Uterus (tissue), 4 donors: ENCODE results near the gene BCCIP. TPM values are rescaled to one million over a fixed set of nuclear protein-coding genes. Genes with fewer than 3 reads are reported as not detected.

Source experiments
- DNase-seq, 2 donors: peaks; one replicate each; pipeline ENCODE4 v3.0.0-alpha.2; 2019 to 2020
- H3K27ac ChIP-seq, 2 donors: fragments of 200-600 bp; sonication (generic); 1 replicate in 1 of 2; 2 replicates in 1 of 2; pipeline ENCODE4 v1.5.1; 2016 to 2018
- H3K27me3 ChIP-seq, 2 donors: fragments of 200-600 bp; sonication (generic); one replicate each; pipeline ENCODE4 v1.5.1; 2018 to 2019; ENCODE audit warnings: control low read depth in 1 of 2
- H3K36me3 ChIP-seq, 2 donors: fragments of 200-600 bp; sonication (generic); one replicate each; pipeline ENCODE4 v1.5.1; 2019; ENCODE audit warnings: control low read depth in 1 of 2
- H3K4me1 ChIP-seq, 2 donors: fragments of 200-600 bp; sonication (generic); one replicate each; pipeline ENCODE4 v1.5.1; 2018 to 2019; ENCODE audit warnings: control low read depth in 1 of 2
- H3K4me3 ChIP-seq, 2 donors: fragments of 200-600 bp; sonication (generic); 1 replicate in 1 of 2; 2 replicates in 1 of 2; pipeline ENCODE4 v1.5.1; 2018 to 2019; ENCODE audit warnings: mild to moderate bottlenecking in 1 of 2
- H3K9me3 ChIP-seq, 2 donors: fragments of 200-600 bp; sonication (generic); one replicate each; pipeline ENCODE4 v1.5.1; 2019; ENCODE audit warnings: control low read depth in 1 of 2
- CTCF ChIP-seq, 4 experiments: fragments of 200-600 bp in 2 of 4; fragments of 450-650 bp in 2 of 4; sonication (generic) in 2 of 4; IDR thresholded peaks; one replicate each; pipeline ENCODE4 v1.5.1; 2016 to 2019; ENCODE audit warnings: antibody characterized with exemption in 4 of 4, mild to moderate bottlenecking in 2 of 4, moderate library complexity in 1 of 4
- POLR2A ChIP-seq, 2 donors: fragments of 450-650 bp; IDR thresholded peaks; one replicate each; pipeline ENCODE4 v1.6.1; 2016; ENCODE audit warnings: antibody characterized with exemption in 2 of 2, mild to moderate bottlenecking in 1 of 2, moderate library complexity in 1 of 2
- intact Hi-C: fragments of 100-400 bp; cut with DNase I; formaldehyde crosslinking; loops from one replicate; pipeline ENCODE4 v1.15.1; 2023; ENCODE audit warnings: low total_unique reads
- total RNA-seq, 4 donors: library from RNA; depleted of rRNA in 3 of 4; stranded (reverse); fragments of >200 nt in 3 of 4; gene quantifications; one replicate each; pipeline versions ENCODE4 v1.1.0 to v1.2.4, GENCODE V29; 2014 to 2023
- donor health status: DM: yes; HTN: yes; CAD: no.

Gene BCCIP
- 10 to 100 TPM; 10.8 to 59.0 (median 28.8) TPM for total RNA-seq

DNA sequence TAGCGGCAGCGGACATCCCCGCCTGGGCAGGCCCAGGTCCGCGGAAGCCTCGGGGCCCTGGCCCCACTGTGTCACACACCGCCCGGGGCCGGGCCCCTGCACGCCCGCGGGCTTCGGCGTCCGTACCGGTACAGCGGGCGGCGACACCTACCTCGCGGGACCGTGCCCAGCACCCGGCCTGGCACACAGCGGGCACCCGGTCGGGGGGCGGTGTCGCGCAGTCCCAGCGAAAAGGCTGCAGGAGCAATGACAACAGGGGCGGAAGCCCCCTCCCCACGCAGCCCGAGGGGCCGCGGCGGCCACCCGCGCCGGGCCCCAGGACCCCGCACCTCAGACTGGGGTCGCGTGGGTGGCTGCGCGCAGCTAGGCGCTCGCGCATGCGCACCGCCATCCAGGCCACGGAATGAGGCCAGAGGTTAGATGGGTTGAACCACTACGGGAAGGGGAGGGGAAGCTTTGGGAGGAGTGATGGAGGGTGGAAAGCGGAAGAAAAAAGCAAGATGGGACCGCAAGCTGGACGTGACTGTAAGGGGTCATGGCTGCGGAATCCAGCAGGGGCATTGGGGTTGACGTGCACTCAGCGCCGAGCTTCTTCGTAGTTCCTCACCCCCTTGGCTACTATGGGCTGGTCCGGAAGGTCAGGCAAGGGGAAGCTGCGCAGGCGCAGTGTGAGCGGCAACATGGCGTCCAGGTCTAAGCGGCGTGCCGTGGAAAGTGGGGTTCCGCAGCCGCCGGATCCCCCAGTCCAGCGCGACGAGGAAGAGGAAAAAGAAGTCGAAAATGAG lies at the start of gene BCCIP, which contains the start of gene UROS:
Gene BCCIP, plus strand, starts transcription at position 669 of the 785 bp plus-strand sequence. Its CDS starts 12 bp downstream, at position 681.
Gene UROS, minus strand, starts transcription at position 381 of the 785 bp plus-strand sequence. CDS start 6,759 bp downstream, outside the sequence.
- intact Hi-C loops, result no loop called here
- peak; percentile 15 to 65 for TF ChIP-seq POLR2A (IDR thresholded peaks at IDR 0.05)
- peak in 1 of 4 experiments; percentile 36 for TF ChIP-seq CTCF (IDR thresholded peaks at IDR 0.05)
- H3K4me1 ChIP-seq, result peaks cover 0 to 16% of the 10 kb centered on the region in 2 donors
- no peaks in the 10 kb centered on the region for H3K9me3 ChIP-seq
- no peaks in the 10 kb centered on the region for H3K27me3 ChIP-seq
- H3K36me3 ChIP-seq, result no peaks in the 10 kb centered on the region
- peak within 1 kb of the TSS; percentile 77 to 84 for H3K4me3 ChIP-seq
- H3K27ac ChIP-seq, result peak within 1 kb of the TSS; percentile 80 to 88
- peak; percentile 86 to 91 for DNase-seq

GRCh38 chr10:125773687-125774543 lies 49.4 kb upstream of the BCCIP start:
- intact Hi-C loops, result no loop called here
- Histone ChIP-seq H3K27me3 (no peaks in the 10 kb centered on the region), H3K36me3 (no peaks in the 10 kb centered on the region), H3K4me1 (no peaks in the 10 kb centered on the region), H3K4me3 (peak overlapping the region in 1 of 2 donors; percentile 9), H3K9me3 (no peaks in the 10 kb centered on the region), H3K27ac (no peak overlapping the region)
- no peak for DNase-seq
- no peak for TF ChIP-seq CTCF (IDR thresholded peaks at IDR 0.05)

GRCh38 chr10:125774581-125775191 lies 48.7 kb upstream of the BCCIP start:
- H3K4me1 ChIP-seq, result no peaks in the 10 kb centered on the region
- H3K36me3 ChIP-seq, result no peaks in the 10 kb centered on the region
- H3K27ac ChIP-seq, result no peak overlapping the region
- H3K27me3 ChIP-seq, result no peaks in the 10 kb centered on the region
- no peak for DNase-seq
- H3K9me3 ChIP-seq, result no peaks in the 10 kb centered on the region
- TF ChIP-seq POLR2A (IDR thresholded peaks at IDR 0.05), result no peak
- TF ChIP-seq CTCF (IDR thresholded peaks at IDR 0.05), result no peak
- intact Hi-C loops, result no loop called here
- H3K4me3 ChIP-seq, result no peak overlapping the region

DNA sequence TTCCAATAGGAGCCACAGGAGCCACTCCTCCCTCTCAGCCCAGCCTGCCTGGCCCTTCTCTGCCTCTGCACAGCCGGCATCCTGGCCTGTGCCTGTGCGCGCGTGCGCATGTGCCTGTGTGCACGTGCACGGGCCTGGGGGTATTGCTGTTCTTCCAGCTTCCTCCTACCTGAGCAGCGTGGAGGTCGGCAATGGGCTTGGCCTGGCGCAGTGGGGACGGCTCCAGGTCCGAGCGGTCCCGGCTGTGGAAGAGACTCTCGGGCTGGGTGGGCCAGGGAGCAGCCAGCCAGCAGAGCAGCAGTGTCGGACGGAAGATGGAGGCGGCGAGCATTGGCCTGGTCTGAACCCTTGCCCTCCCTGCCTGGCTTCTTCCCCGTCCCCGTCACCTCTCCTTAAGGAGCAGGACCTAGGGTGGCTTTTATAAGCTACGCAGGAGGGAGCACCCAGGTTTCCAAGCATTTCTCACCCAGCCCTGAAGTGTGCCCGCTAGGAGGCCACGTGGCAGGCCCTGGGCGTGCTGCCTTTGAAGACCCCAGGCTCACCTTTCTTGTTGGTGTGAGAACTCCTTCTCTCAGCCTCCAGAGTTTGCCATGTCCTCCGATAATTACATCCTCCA lies 47.7 kb upstream of the BCCIP start, which contains the start of gene MMP21:
Gene MMP21, minus strand, starts transcription at position 331 of the 616 bp plus-strand sequence. Its CDS starts 0 bp downstream, at position 331.
- TF ChIP-seq POLR2A (IDR thresholded peaks at IDR 0.05), result no peak
- TF ChIP-seq CTCF (IDR thresholded peaks at IDR 0.05), result no peak
- Histone ChIP-seq H3K27me3 (no peaks in the 10 kb centered on the region), H3K9me3 (no peaks in the 10 kb centered on the region), H3K36me3 (no peaks in the 10 kb centered on the region), H3K4me1 (no peaks in the 10 kb centered on the region), H3K27ac (no peak within 1 kb of the TSS), H3K4me3 (no peak within 1 kb of the TSS)
- intact Hi-C loops, result no loop called here
- DNase-seq, result no peak
